HEK293T (cell line): ENCODE data around the gene CYP26C1.

Experiments used
- ELF4 ChIP-seq: fragments of 450-650 bp; IDR thresholded peaks from 2 replicates; pipeline ENCODE4 v1.6.1; 2017; ENCODE audit warnings: antibody characterized with exemption
- FOXA1 ChIP-seq: fragments of 450-650 bp; IDR thresholded peaks from 2 replicates; pipeline ENCODE4 v1.6.1; 2016; ENCODE audit warnings: mild to moderate bottlenecking
- FOXK2 ChIP-seq: fragments of 450-650 bp; IDR thresholded peaks from 2 replicates; pipeline ENCODE4 v1.6.1; 2016; ENCODE audit warnings: mild to moderate bottlenecking
- LEF1 ChIP-seq: fragments of 450-650 bp; IDR thresholded peaks from 2 replicates; pipeline ENCODE4 v1.6.1; 2017; ENCODE audit warnings: mild to moderate bottlenecking, borderline replicate concordance
- SP1 ChIP-seq: fragments of 450-650 bp; IDR thresholded peaks from 2 replicates; pipeline ENCODE4 v1.6.1; 2017
- SUZ12 ChIP-seq: fragments of 450-650 bp; IDR thresholded peaks from 2 replicates; pipeline ENCODE4 v1.6.1; 2016; ENCODE audit warnings: mild to moderate bottlenecking
- TARDBP ChIP-seq: fragments of 450-650 bp; IDR thresholded peaks from 2 replicates; pipeline ENCODE4 v1.6.1; 2016

- no peak for TF ChIP-seq ELF4
- TF ChIP-seq SP1: no peak
- no peak for TF ChIP-seq FOXA1
- no peak for TF ChIP-seq SUZ12
- TF ChIP-seq TARDBP: no peak
- no peak for TF ChIP-seq FOXK2
- no peak for TF ChIP-seq LEF1
Observed at GRCh38 chr10:93058139-93058538, 2.5 kb upstream of the CYP26C1 start.
